Astrocyte of the cerebellum (primary cell): ENCODE measurements around the gene SH3BP1.
"Not testable (repeated sequence)": the region's sequence is repeated elsewhere in the genome, so short reads cannot be mapped to it uniquely, and the experiment has no call there.

Experiments
- DNase-seq: peaks from one replicate; pipeline ENCODE4 v3.0.0-alpha.2; 2011; ENCODE audit warnings: low read depth
- H3K4me3 ChIP-seq: 2 replicates; pipeline ENCODE4 v1.5.1; 2011; ENCODE audit warnings: mild to moderate bottlenecking, low read depth, low read length, moderate library complexity
- CTCF ChIP-seq: IDR thresholded peaks from 2 replicates; pipeline ENCODE4 v1.5.1; 2012; ENCODE audit warnings: low read length, low read depth, moderate library complexity, mild to moderate bottlenecking; ENCODE audit errors: missing control alignments
- in situ Hi-C: cut with HindIII; loops from 2 replicates; pipeline ENCODE4 v1.10.0; 2017; ENCODE audit warnings: low sequenced_read_pairs

The SH3BP1 gene

GRCh38 chr22:37608477-37609239 is 30.8 kb upstream of the SH3BP1 start, which contains the start of gene GGA1:
Gene GGA1, plus strand, starts transcription at chr22:37608834. Its CDS starts 27 bp downstream, at chr22:37608861.
- no peak for TF ChIP-seq CTCF
- in situ Hi-C loops, result no loop called here
- peak within 1 kb of the TSS; percentile 88 for H3K4me3 ChIP-seq
- DNase-seq, result peak; percentile 91

GRCh38 chr22:37609240-37610152 is 30.0 kb upstream of the SH3BP1 start:
- peak overlapping the region; percentile 88 for H3K4me3 ChIP-seq
- TF ChIP-seq CTCF, result no peak
- DNase-seq, result no peak
- in situ Hi-C loops, result no loop called here

- DNase-seq, in situ Hi-C loops: not testable (repeated sequence)
- peak overlapping the region; percentile 88 for H3K4me3 ChIP-seq
Measured at GRCh38 chr22:37610153-37610475, 29.4 kb upstream of the SH3BP1 start.

GRCh38 chr22:37610480-37611129 is 28.9 kb upstream of the SH3BP1 start:
- in situ Hi-C loops, result no loop called here
- TF ChIP-seq CTCF, result no peak
- DNase-seq, result no peak
- H3K4me3 ChIP-seq, result no peak overlapping the region

DNA sequence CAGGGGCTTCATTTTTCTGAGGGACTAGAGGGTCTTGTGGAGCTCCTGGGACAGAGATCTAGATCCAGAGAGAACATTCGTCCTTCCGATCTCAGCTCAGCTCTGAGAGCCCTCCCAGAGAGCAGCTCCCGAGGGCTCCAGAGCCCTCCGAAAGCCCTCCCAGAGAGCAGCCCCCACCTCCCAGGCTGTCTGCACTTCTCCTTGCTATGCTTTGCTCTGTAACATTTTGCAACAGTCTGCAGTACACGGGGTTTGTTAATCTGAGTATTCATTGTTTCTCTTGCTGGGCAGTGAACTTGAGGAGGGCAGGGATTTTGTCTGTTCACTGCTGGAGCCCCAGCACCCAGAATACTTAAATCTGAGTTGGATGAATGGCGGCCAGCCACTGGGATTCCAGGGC is 28.3 kb upstream of the SH3BP1 start:
- DNase-seq, result no peak

More for the DNA sequence above, 28.3 kb upstream of the SH3BP1 start:
- in situ Hi-C loops, result no loop called here
- H3K4me3 ChIP-seq, result no peak overlapping the region
- no peak for TF ChIP-seq CTCF
